HTERT RPE-1 (cell line): Measurements from ENCODE around the gene DOHH.

Experiments
- in situ Hi-C: fragments of 300-500 bp; cut with MboI; formaldehyde crosslinking; loops from 4 replicates; pipeline ENCODE4 v1.14.3; 2020; ENCODE audit warnings: low sequenced_read_pairs

The DOHH gene

DNA sequence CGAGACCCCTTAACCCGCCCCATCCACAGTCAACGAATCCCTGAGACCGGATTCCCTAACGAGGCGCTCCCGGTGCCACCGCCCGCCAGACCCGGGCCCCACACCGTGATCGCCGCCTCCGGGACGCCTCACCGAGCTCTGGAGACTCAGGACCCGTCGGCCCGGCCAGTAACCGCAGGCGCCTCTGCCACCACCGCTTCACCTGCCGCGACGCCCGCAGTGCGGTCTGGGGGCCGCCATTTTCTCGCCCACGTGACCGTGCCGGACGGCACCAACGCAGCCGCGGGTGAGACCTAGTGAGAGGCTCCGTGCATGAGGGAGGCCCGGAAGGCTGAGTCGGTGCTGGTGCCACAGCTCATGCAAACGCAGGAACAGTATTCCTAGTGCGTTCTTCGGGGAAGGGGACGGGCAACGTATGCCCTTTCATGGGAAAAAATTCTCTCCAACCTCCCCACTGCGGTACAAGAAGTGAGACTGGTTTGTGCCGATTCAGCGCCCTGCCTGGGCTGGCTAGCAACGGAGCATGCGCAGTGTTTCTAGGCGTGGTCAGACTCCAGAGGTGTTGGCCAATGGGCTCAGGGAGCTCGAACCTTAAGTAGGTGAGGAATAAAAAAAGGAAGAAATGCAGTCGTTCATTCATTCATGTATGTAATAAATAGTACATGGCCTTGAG, at the start of gene DOHH:
Gene DOHH, minus strand, starts transcription at position 246 of the 673 bp plus-strand sequence. CDS start 3,860 bp downstream, outside the sequence.
- in situ Hi-C loops: no loop called here

DNA sequence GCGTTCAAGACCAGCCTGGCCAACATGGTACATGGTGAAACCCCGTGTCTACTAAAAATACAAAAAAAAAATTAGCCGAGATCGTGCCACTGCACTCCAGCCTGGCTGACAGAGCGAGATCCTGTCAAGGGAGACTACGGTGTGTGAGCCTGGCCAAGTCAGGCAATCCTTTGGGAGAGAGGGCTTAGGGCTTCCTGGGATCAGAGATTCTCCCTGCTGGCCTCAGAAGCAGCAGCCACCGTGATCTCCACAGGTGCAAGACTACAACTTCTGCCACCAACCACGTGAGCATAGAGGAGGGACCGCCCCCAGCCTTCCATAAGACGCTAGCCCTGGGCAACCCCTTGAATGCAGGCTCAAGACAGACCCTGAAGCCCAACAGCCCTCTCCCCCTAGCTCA, 49.3 kb upstream of the DOHH start:
- in situ Hi-C loops: no loop called here

GRCh38 chr19:3548606-3549005, 48.1 kb upstream of the DOHH start:
- in situ Hi-C loops: no loop called here

GRCh38 chr19:3547767-3548282, 47.4 kb upstream of the DOHH start:
- in situ Hi-C loops: no loop called here

GRCh38 chr19:3547301-3547731, 46.8 kb upstream of the DOHH start:
- in situ Hi-C loops: no loop called here

DNA sequence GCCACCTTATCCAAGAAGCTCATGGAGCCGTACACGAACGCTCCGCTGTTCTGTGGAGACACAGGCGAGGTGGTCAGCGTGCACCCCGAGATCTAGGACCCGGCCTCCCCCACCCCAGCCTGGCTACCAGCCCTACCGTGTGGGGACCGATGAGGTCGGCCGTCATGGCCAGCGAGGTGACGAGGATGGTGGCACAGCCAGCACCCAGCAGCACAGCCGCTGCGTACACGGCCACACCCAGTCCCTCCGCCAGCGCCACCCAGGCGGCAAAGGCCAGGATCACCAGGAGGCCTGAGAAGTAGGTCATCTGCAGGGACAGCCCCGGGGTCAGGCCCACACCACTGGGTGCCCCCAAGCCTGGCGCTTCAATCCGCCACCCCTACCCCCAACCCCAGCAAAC, 45.6 kb upstream of the DOHH start:
- in situ Hi-C loops: no loop called here

DNA sequence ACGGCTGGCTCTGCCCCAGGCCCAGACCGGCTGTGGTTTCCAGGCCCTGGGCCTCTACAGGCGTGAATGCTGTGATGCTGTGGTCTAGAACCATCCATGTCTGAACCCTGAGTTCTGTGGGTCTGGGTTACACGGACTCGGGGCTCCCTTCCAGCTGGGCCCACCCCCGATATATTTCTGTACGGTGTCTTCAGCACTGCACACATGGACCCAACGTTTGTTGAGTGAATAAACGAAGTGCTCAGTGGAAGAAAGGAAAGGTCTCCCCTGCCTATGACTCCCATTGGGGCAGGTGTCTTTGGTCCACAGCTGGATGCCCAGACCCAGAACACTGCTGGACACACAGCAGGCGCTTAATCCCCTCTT, 45.2 kb upstream of the DOHH start:
- in situ Hi-C loops: no loop called here

DNA sequence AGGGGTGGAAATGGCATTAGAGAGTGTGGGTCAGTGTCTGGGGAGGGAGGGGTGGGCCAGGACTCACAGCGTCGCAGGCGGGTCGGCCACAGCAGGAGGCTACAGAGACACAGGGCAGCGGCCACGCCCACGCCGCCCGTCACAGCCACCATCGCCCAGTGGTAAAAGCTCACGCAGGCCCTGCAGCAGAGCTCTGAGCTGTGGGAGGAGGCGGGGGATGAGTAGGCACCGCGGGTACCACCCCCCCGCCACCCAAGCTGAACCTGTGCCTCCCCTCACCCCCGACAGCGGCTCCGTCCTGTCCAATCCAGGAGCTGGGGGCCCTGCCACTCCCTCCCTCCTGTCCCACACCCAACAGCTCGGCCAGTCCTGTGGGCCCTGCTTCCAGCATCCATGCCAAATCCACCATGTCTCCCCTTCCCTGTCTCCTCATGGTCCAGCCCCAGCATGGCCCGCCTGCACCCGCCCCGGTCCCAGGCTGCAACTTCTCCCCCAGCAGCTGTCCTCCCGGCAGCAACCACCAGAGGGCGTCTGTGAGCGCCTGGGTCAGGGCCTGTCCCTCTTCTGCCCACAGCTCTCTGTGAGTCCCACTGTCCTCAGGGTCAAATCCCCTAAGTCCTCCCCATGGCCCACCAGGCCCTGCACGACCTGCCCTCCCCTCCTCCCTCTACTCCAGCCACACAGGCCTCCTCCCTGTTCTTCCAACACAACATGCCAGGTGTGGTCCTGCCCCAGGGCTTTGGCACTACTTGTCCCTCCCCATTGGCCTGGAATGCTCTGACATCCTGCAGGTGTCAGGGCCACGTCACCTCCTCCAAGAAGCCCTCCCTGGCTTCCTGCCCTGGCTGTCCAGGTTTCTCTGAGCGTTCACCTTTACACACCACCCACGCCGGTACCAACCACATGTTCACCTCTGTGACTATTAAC, 44.5 kb upstream of the DOHH start:
- in situ Hi-C loops: no loop called here

- in situ Hi-C loops: no loop called here
These were observed 43.5 kb upstream of the DOHH start for GRCh38 chr19:3544058-3544376.

GRCh38 chr19:3543150-3544057, 42.9 kb upstream of the DOHH start:
- in situ Hi-C loops: no loop called here

DNA sequence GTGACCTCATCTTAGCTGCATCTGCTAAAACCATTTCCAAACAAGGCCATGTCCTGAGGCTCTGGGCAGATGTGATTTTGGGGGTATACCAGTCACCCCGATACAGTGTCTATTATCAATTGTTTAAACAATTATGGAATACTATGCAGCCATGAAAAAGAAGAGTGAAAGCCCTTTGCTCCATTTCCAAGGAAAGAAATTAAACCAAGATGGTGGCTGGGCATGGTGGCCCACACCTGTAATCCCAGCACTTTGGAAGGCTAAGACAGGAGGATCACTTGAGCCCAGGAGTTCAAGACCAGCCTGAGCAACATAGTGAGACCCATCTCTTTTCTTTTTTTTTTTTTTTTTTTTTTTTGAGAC, 39.3 kb upstream of the DOHH start:
- in situ Hi-C loops: no loop called here

DNA sequence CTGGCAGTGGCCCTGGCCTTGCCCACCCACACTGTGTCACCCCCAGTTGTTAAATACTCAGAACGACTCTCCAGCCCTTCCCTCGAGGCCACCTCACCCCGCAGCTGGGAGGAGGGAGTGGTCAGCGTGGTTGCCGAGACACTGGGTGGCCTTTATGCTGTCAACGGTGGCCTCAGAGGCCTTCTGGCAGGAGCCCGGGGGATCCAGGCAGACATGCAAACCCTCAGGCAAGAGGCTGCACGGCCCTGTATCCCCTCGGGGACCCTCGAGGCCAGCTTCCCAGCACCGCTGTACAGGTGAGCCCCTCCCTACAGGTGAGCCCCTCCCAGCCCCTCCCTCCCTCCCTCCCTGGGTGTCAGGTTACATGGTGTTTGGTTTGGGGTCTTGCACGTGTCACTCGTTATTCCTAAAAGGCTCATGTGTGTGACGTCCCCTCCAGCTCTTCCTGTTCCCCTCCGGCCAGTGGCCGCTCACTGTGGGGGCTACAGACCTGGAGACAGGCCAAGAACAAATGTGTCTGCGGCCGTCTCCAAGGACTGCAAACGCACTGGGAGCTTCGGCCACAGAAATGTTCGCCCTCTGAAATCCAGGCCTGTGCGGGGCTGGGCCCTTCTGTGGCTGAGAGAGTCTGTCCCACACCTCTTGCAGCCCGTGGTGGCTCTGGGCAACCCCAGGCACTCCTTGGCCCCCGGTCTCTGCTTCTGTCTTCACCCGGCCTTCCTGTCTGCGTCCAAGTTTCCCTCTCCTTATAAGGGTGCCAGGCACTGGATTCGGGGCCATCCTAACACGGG, 38.7 kb upstream of the DOHH start, which contains the start of gene TEKTIP1:
Gene TEKTIP1, plus strand, starts transcription at position 210 of the 791 bp plus-strand sequence. Its CDS starts 4 bp downstream, at position 214.
- in situ Hi-C loops: no loop called here

DNA sequence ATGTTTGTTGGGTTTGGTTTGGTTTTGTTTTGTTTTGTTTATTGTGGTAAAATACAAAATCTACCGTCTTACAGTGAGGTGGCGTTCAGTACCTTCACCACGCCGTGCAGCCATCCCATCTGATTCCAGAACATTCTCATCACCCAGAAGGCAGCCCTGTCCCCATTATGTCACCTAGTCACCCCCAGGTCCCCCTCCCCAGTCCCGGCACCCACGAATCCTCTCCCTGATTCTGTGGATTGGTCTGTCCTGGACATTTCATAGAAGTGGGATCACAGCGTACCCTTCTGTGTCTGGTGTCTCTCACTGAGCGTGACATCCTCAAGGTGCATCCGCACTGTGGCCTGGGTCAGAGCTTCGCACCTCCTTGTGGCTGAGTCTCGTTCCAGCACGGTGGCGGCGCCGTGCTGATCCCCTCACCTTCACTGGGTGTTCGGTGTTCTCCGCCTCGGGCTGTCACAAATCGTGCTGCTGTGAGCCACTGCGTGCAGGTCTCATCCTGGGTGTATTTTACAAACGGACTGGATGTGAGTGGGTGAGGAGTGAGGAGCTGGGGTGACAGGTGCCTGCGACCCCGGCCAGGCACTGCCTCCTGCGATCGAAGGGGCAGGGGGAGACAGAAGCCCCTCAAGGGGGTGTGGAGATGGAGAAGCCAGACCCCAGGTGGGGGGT, 37.9 kb upstream of the DOHH start:
- in situ Hi-C loops: no loop called here

GRCh38 chr19:3537438-3538240, 37.2 kb upstream of the DOHH start:
- in situ Hi-C loops: no loop called here

GRCh38 chr19:3537101-3537437, 36.6 kb upstream of the DOHH start:
- in situ Hi-C loops: no loop called here

- in situ Hi-C loops: no loop called here
These were observed 36.1 kb upstream of the DOHH start for GRCh38 chr19:3536429-3537100.

DNA sequence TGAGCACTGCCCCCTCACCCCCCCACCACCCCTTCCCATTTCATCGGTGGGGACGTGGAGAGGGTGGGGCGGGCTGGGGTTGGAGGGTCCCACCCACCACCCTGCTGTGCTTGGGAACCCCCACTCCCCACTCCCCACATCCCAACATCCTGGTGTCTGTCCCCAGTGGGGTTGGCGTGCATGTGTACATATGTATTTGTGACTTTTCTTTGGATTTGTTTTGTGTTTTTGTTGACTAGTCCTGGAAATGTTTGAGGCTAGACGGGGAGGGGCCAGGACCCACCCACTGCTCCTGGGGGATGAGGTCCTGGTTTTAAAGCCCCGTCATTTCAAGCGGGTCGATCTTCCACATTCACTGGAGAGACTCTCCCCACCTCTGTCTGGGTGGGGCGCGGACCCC, 35.5 kb upstream of the DOHH start:
- in situ Hi-C loops: no loop called here

GRCh38 chr19:3535563-3535965, 35.1 kb upstream of the DOHH start:
- in situ Hi-C loops: no loop called here

DNA sequence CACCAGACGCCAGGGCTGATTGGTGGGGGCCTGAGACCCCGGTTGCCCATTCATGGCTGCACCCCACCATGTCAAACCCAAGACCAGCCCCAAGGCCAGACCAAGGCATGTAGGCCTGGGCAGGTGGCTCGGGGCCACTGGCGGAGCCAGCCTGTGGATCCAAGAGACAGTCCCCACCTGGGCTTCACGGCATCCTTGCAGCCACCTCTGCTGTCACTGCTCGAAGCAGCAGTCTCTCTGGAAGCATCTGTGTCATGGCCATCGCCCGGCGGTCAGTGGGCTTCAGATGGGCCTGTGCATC, 34.7 kb upstream of the DOHH start:
- in situ Hi-C loops: no loop called here
